IMR-90 (cell line): ENCODE measurements around the gene B9D1. TPM values are rescaled to one million over a fixed set of nuclear protein-coding genes. Genes with fewer than 3 reads are reported as not detected.

ENCODE experiments used
- ATAC-seq: fragments of 200-7000 bp; cut with Tn5 transposase; 2 replicates; pipeline ENCODE4 v1.9.1; 2020; ENCODE audit warnings: low read depth, mild to moderate bottlenecking, moderate library complexity
- BruUV-seq: library from RNA; stranded (reverse); fragments of 400-500 nt; replicated peaks from 2 replicates; lab custom pipeline; 2021; lab: Mats Ljungman, UMichigan
- CTCF ChIA-PET: fragments of 300-600 bp; formaldehyde crosslinking; extraction: SDS; loops from one replicate; lab custom pipeline; 2021; ENCODE audit warnings: antibody characterized with exemption; lab: Yijun Ruan, JAX
- POLR2A ChIA-PET: fragments of 300-600 bp; sonication (Branson Sonifier 250); formaldehyde crosslinking; loops from one replicate; lab custom pipeline; 2022; ENCODE audit warnings: antibody characterized with exemption; ENCODE audit not compliant: unreplicated experiment; lab: Charles Lee
- DNase-seq: peaks from one replicate; pipeline ENCODE4 v3.0.0; 2013
- H2AFZ ChIP-seq: replicated peaks from 2 replicates; pipeline ENCODE3; 2013; ENCODE audit warnings: low read length, mild to moderate bottlenecking; ENCODE audit not compliant: poor library complexity
- H2AK5ac ChIP-seq: 2 replicates; pipeline ENCODE4 v1.6.1; 2013; ENCODE audit warnings: low read depth, low read length, inconsistent platforms
- H2AK9ac ChIP-seq: replicated peaks from 2 replicates; pipeline ENCODE3; 2013; ENCODE audit warnings: mild to moderate bottlenecking, low read depth, low read length, moderate library complexity; ENCODE audit not compliant: poor library complexity
- H2BK120ac ChIP-seq: 2 replicates; pipeline ENCODE4 v1.6.1; 2013; ENCODE audit warnings: low read depth, low read length, inconsistent platforms
- H2BK15ac ChIP-seq: 3 replicates; pipeline ENCODE4 v1.6.1; 2013; ENCODE audit warnings: low read depth, low read length, inconsistent platforms
- H2BK20ac ChIP-seq: 2 replicates; pipeline ENCODE4 v1.6.1; 2013; ENCODE audit warnings: low read depth, mild to moderate bottlenecking, inconsistent platforms, low read length, moderate library complexity
- H2BK5ac ChIP-seq: 2 replicates; pipeline ENCODE4 v1.6.1; 2013; ENCODE audit warnings: mild to moderate bottlenecking, low read depth, low read length, inconsistent platforms; ENCODE audit not compliant: poor library complexity, severe bottlenecking
- H3K14ac ChIP-seq: replicated peaks from 2 replicates; pipeline ENCODE4 v1.6.1; 2013; ENCODE audit warnings: low read depth, low read length, inconsistent platforms
- H3K18ac ChIP-seq: 2 replicates; pipeline ENCODE4 v1.6.1; 2013; ENCODE audit warnings: low read depth, low read length, control low read depth
- H3K23ac ChIP-seq: 2 replicates; pipeline ENCODE4 v1.6.1; 2013; ENCODE audit warnings: low read depth, low read length, inconsistent platforms
- H3K27ac ChIP-seq: 2 replicates; pipeline ENCODE4 v1.5.1; 2013; ENCODE audit warnings: mild to moderate bottlenecking, control low read depth, low read length; ENCODE audit not compliant: insufficient read depth
- H3K27me3 ChIP-seq: 2 replicates; pipeline ENCODE4 v1.6.1; 2013; ENCODE audit warnings: low read length; ENCODE audit not compliant: control insufficient read depth, insufficient read depth
- H3K36me3 ChIP-seq: 2 replicates; pipeline ENCODE4 v1.6.1; 2013; ENCODE audit warnings: low read length, mixed read lengths; ENCODE audit not compliant: control insufficient read depth, insufficient read depth
- H3K4ac ChIP-seq: 2 replicates; pipeline ENCODE4 v1.6.1; 2013; ENCODE audit warnings: low read depth, low read length, inconsistent platforms
- H3K4me1 ChIP-seq: 2 replicates; pipeline ENCODE4 v1.6.1; 2013; ENCODE audit warnings: low read length, mixed read lengths; ENCODE audit not compliant: control insufficient read depth, insufficient read depth
- H3K4me2 ChIP-seq: 2 replicates; pipeline ENCODE4 v1.6.1; 2013; ENCODE audit warnings: low read depth, mild to moderate bottlenecking, control low read depth, low read length, moderate library complexity
- H3K4me3 ChIP-seq: 2 replicates; pipeline ENCODE4 v1.5.1; 2013; ENCODE audit warnings: low read depth, mild to moderate bottlenecking, control low read depth, low read length, moderate library complexity; ENCODE audit not compliant: insufficient read depth
- H3K56ac ChIP-seq: 2 replicates; pipeline ENCODE4 v1.6.1; 2013; ENCODE audit warnings: low read length, inconsistent platforms; ENCODE audit not compliant: insufficient read depth; ENCODE audit errors: extremely low read depth
- H3K79me1 ChIP-seq, 2 experiments: 2 replicates each; pipeline ENCODE4 v1.6.1; 2013; ENCODE audit warnings: low read length in 2 of 2, inconsistent platforms in 1 of 2, low read depth in 1 of 2
- H3K9ac ChIP-seq: 2 replicates; pipeline ENCODE4 v1.6.1; 2013; ENCODE audit warnings: low read depth, low read length, control low read depth
- H3K9me1 ChIP-seq: 2 replicates; pipeline ENCODE4 v1.6.1; 2013; ENCODE audit warnings: low read length, inconsistent platforms; ENCODE audit not compliant: insufficient read depth
- H3K9me3 ChIP-seq: 2 replicates; pipeline ENCODE4 v1.6.1; 2013; ENCODE audit warnings: low read length; ENCODE audit not compliant: control insufficient read depth, insufficient read depth
- H4K20me1 ChIP-seq: 2 replicates; pipeline ENCODE4 v1.6.1; 2013; ENCODE audit warnings: low read length, inconsistent platforms; ENCODE audit not compliant: insufficient read depth
- H4K5ac ChIP-seq: 2 replicates; pipeline ENCODE4 v1.6.1; 2013; ENCODE audit warnings: mild to moderate bottlenecking, low read depth, low read length, control low read depth
- H4K8ac ChIP-seq, 2 experiments: 2 replicates each; pipeline ENCODE4 v1.6.1; 2013; ENCODE audit warnings: low read depth in 2 of 2, low read length in 2 of 2, control low read depth in 1 of 2, inconsistent platforms in 1 of 2
- H4K91ac ChIP-seq: 2 replicates; pipeline ENCODE4 v1.6.1; 2013; ENCODE audit warnings: low read depth, low read length, inconsistent platforms; ENCODE audit not compliant: insufficient read depth
- BHLHE40 ChIP-seq: fragments of 150-350 bp; IDR thresholded peaks from 2 replicates; pipeline ENCODE4 v1.6.1; 2016; ENCODE audit warnings: mild to moderate bottlenecking, low read depth, low read length
- CEBPB ChIP-seq: IDR thresholded peaks from 2 replicates; pipeline ENCODE4 v1.6.1; 2012; ENCODE audit warnings: low read depth, low read length, improper control_type of control experiment
- CHD1 ChIP-seq: IDR thresholded peaks from 2 replicates; pipeline ENCODE4 v1.6.1; 2012; ENCODE audit warnings: low read depth, low read length, improper control_type of control experiment
- CTCF ChIP-seq: conservative IDR thresholded peaks from 2 replicates; pipeline ENCODE4 v1.5.1; 2012; ENCODE audit warnings: mild to moderate bottlenecking, low read depth, low read length, improper control_type of control experiment
- ELK1 ChIP-seq: fragments of 150-350 bp; IDR thresholded peaks from 2 replicates; pipeline ENCODE4 v1.6.1; 2016; ENCODE audit warnings: low read depth, mild to moderate bottlenecking, low read length, moderate library complexity, borderline replicate concordance
- FOS ChIP-seq: fragments of 150-350 bp; IDR thresholded peaks from 2 replicates; pipeline ENCODE4 v1.6.1; 2016; ENCODE audit warnings: low read depth, low read length
- MAFK ChIP-seq: IDR thresholded peaks from 2 replicates; pipeline ENCODE4 v1.6.1; 2012; ENCODE audit warnings: low read depth, low read length, improper control_type of control experiment
- MAZ ChIP-seq: IDR thresholded peaks from 2 replicates; pipeline ENCODE4 v1.6.1; 2012; ENCODE audit warnings: low read depth, mild to moderate bottlenecking, low read length, improper control_type of control experiment, moderate library complexity, borderline replicate concordance
- NFE2L2 ChIP-seq: fragments of 150-350 bp; IDR thresholded peaks from 2 replicates; pipeline ENCODE4 v1.6.1; 2016; ENCODE audit warnings: low read depth, mild to moderate bottlenecking, low read length
- POLR2A ChIP-seq: IDR thresholded peaks from 2 replicates; pipeline ENCODE4 v1.6.1; 2012; ENCODE audit warnings: mild to moderate bottlenecking, low read depth, low read length
- RAD21 ChIP-seq: IDR thresholded peaks from 2 replicates; pipeline ENCODE4 v1.6.1; 2012; ENCODE audit warnings: low read length, improper control_type of control experiment
- RCOR1 ChIP-seq: IDR thresholded peaks from 2 replicates; pipeline ENCODE4 v1.6.1; 2012; ENCODE audit warnings: mild to moderate bottlenecking, low read length, improper control_type of control experiment; ENCODE audit not compliant: insufficient replicate concordance
- RFX5 ChIP-seq: IDR thresholded peaks from 2 replicates; pipeline ENCODE4 v1.8.0; 2012; ENCODE audit warnings: low read depth, mild to moderate bottlenecking, low read length, moderate library complexity
- SMC3 ChIP-seq: fragments of 150-350 bp; IDR thresholded peaks from 2 replicates; pipeline ENCODE4 v1.6.1; 2016; ENCODE audit warnings: low read depth, mild to moderate bottlenecking, antibody characterized with exemption, low read length, moderate library complexity
- USF2 ChIP-seq: fragments of 150-350 bp; IDR thresholded peaks from 2 replicates; pipeline ENCODE4 v1.6.1; 2017; ENCODE audit warnings: mild to moderate bottlenecking, antibody characterized with exemption, low read length, low read depth
- whole genome bisulfite sequencing, 2 experiments: methylation state at CpG; one replicate each; pipeline versions ENCODE4 v1.1.5 to v1.1.7; 2013; ENCODE audit warnings: missing lambda C conversion rate in 2 of 2; ENCODE audit not compliant: insufficient read length in 1 of 2; ENCODE audit errors: extremely low coverage in 2 of 2; 5-methylcytosine and 5-hydroxymethylcytosine counted together
- dilution Hi-C: fragments of 300-500 bp; cut with HindIII; formaldehyde crosslinking; loops from one replicate; pipeline ENCODE4 v1.14.3; 2018; ENCODE audit warnings: low sequenced_read_pairs; ENCODE audit not compliant: unreplicated experiment
- in situ Hi-C: fragments of 300-500 bp; cut with MboI; formaldehyde crosslinking; loops from 3 replicates; pipeline ENCODE4 v1.14.3; 2019; ENCODE audit warnings: low sequenced_read_pairs, inconsistent platforms, mixed read lengths
- intact Hi-C: fragments of 100-400 bp; cut with micrococcal nuclease; formaldehyde crosslinking; loops from 2 replicates; pipeline ENCODE4 v1.10.0; 2022
- polyA plus RNA-seq, 3 experiments: library from polyadenylated mRNA; depleted of rRNA; stranded (reverse); fragments of >200 nt; gene quantifications; 2 replicates each; pipeline ENCODE4 v1.2.3, GENCODE V29; 2012; ENCODE audit warnings: low replicate concordance in 1 of 3
- total RNA-seq: library from RNA; depleted of rRNA; stranded (reverse); fragments of >200 nt; gene quantifications from 2 replicates; pipeline ENCODE4 v1.2.3, GENCODE V29; 2012

B9D1 gene
- total and polyA plus RNA-seq, 2 of the 4 experiments (the other 2 are of a cell fraction): 42.5 to 43.8 TPM

GRCh38 chr17:19380481-19381301 lies 18.2 kb upstream of the B9D1 start:
- H3K14ac ChIP-seq: no peak overlapping the region
- H2BK20ac ChIP-seq: no peak overlapping the region
- H3K18ac ChIP-seq: no peak overlapping the region
- no peak overlapping the region for H2BK15ac ChIP-seq
- DNase-seq (no peak), ATAC-seq (no peak)
- H3K27me3 ChIP-seq: no peaks in the 10 kb centered on the region
- H3K9ac ChIP-seq: no peak overlapping the region
- POLR2A ChIA-PET: no interaction called here
- H3K9me3 ChIP-seq: no peaks in the 10 kb centered on the region
- H3K27ac ChIP-seq: no peak overlapping the region
- peak overlapping the region; percentile 29; the same call in 1 of the 2 replicates for H2AK5ac ChIP-seq
- H4K91ac ChIP-seq: no peak overlapping the region
- H3K4me2 ChIP-seq: no peak overlapping the region
- in situ Hi-C loops: no loop called here
- intact Hi-C loops: loop anchor here (5.0 kb wide), 1 partner anchor 507 kb away; no protein-coding TSS in a partner anchor
- H3K4me3 ChIP-seq: no peak overlapping the region
- 95% methylated on average over 9 of the region's 29 CpGs; no CpG with 5 or more reads in 1 of the 2 experiments for WGBS, 2 experiments
- CTCF ChIA-PET: no interaction called here
- dilution Hi-C loops: no loop called here
- no peak overlapping the region for H2BK120ac ChIP-seq
- BruUV-seq: no TSS peak
- H3K23ac ChIP-seq: peak overlapping the region; percentile 24; the same call in 1 of the 2 replicates
- no peak overlapping the region for H4K8ac ChIP-seq
- H2AK9ac ChIP-seq: peak overlapping the region; percentile 62
- H2AFZ ChIP-seq: no peak overlapping the region
- H3K56ac ChIP-seq: no peak overlapping the region
- peaks cover 55% of the 10 kb centered on the region for H3K36me3 ChIP-seq
- H4K5ac ChIP-seq: no peak overlapping the region
- H3K4ac ChIP-seq: peak overlapping the region; percentile 1; the same call in 1 of the 2 replicates
- H3K9me1 ChIP-seq: peaks cover 37% of the 10 kb centered on the region
- H4K20me1 ChIP-seq: peaks cover 32% of the 10 kb centered on the region
- peaks cover 34% of the 10 kb centered on the region for H3K4me1 ChIP-seq
- no peak overlapping the region for H2BK5ac ChIP-seq
- peaks cover 37 to 73% of the 10 kb centered on the region in 2 experiments for H3K79me1 ChIP-seq
- TF ChIP-seq SMC3: no peak
- TF ChIP-seq POLR2A: no peak
- no peak for TF ChIP-seq FOS
- TF ChIP-seq CTCF: no peak
- TF ChIP-seq RCOR1: no peak
- no peak for TF ChIP-seq MAFK
- no peak for TF ChIP-seq MAZ
- TF ChIP-seq RAD21: no peak
- no peak for TF ChIP-seq BHLHE40
- no peak for TF ChIP-seq RFX5
- no peak for TF ChIP-seq ELK1
- no peak for TF ChIP-seq NFE2L2
- no peak for TF ChIP-seq CHD1
- TF ChIP-seq USF2: no peak
- no peak for TF ChIP-seq CEBPB
